ENCODE results near the gene OCRL. TPM values are rescaled to one million over a fixed set of nuclear protein-coding genes. Genes with fewer than 3 reads are reported as not detected.

Gene OCRL
- total RNA-seq, 1 donor from 2014 or later = 7.5 TPM

GRCh38 chrX:129593137-129593536 is 53.1 kb downstream of the OCRL start:
- intact Hi-C loops (cut with micrococcal nuclease) = no loop called here
- POLR2A ChIA-PET = no interaction called here

GRCh38 chrX:129594781-129595180 is 54.7 kb downstream of the OCRL start:
- ATAC-seq (ENCODE audit: low read depth) (no peak), DNase-seq (no peak)
- Mint-ChIP-seq H3K27me3 (no peaks in the 10 kb centered on the region), H3K4me3 (no peak overlapping the region), H3K27ac (no peak overlapping the region), H3K9me3 (no peaks in the 10 kb centered on the region), H3K36me3 (ENCODE audit: low read depth) (peaks cover 4% of the 10 kb centered on the region), H3K4me1 (no peaks in the 10 kb centered on the region)
- CTCF ChIA-PET = no interaction called here
- POLR2A ChIA-PET = no interaction called here
- TF ChIP-seq CTCF (IDR thresholded peaks at IDR 0.05) = no peak
- intact Hi-C loops (cut with micrococcal nuclease) = no loop called here

More at GRCh38 chrX:129593137-129593536, 53.1 kb downstream of the OCRL start:
- no peaks in the 10 kb centered on the region for H3K9me3 Mint-ChIP-seq
- H3K4me1 Mint-ChIP-seq = no peaks in the 10 kb centered on the region
- no peaks in the 10 kb centered on the region for H3K27me3 Mint-ChIP-seq
- H3K27ac Mint-ChIP-seq = no peak overlapping the region
- TF ChIP-seq CTCF (IDR thresholded peaks at IDR 0.05) = no peak
- peaks cover 8% of the 10 kb centered on the region for H3K36me3 Mint-ChIP-seq (ENCODE audit: low read depth)
- CTCF ChIA-PET = no interaction called here
- DNase-seq (no peak), ATAC-seq (ENCODE audit: low read depth) (no peak)
- H3K4me3 Mint-ChIP-seq = no peak overlapping the region

- no peak overlapping the region for H3K27ac Mint-ChIP-seq
- H3K4me3 Mint-ChIP-seq = no peak overlapping the region
- no peaks in the 10 kb centered on the region for H3K36me3 Mint-ChIP-seq (ENCODE audit: low read depth)
- DNase-seq (no peak), ATAC-seq (ENCODE audit: low read depth) (no peak)
- H3K4me1 Mint-ChIP-seq = no peaks in the 10 kb centered on the region
- no peaks in the 10 kb centered on the region for H3K27me3 Mint-ChIP-seq
- intact Hi-C loops (cut with micrococcal nuclease) = no loop called here
- ChIA-PET CTCF (no interaction called here), POLR2A (no interaction called here)
- no peak for TF ChIP-seq CTCF (IDR thresholded peaks at IDR 0.05)
- H3K9me3 Mint-ChIP-seq = no peaks in the 10 kb centered on the region
Observed at GRCh38 chrX:129596077-129596476, 56.0 kb downstream of the OCRL start.

GRCh38 chrX:129597905-129598304 is 57.8 kb downstream of the OCRL start:
- CTCF ChIA-PET = no interaction called here
- no peak for TF ChIP-seq CTCF (IDR thresholded peaks at IDR 0.05)

GRCh38 chrX:129599499-129599898 is 59.4 kb downstream of the OCRL start:
- intact Hi-C loops (cut with micrococcal nuclease) = no loop called here
- no peak overlapping the region for H3K4me3 Mint-ChIP-seq
- no peaks in the 10 kb centered on the region for H3K36me3 Mint-ChIP-seq (ENCODE audit: low read depth)
- H3K9me3 Mint-ChIP-seq = no peaks in the 10 kb centered on the region
- POLR2A ChIA-PET = no interaction called here
- H3K27me3 Mint-ChIP-seq = no peaks in the 10 kb centered on the region
- CTCF ChIA-PET = no interaction called here
- TF ChIP-seq CTCF (IDR thresholded peaks at IDR 0.05) = no peak
- DNase-seq = no peak
- peaks cover 8% of the 10 kb centered on the region for H3K4me1 Mint-ChIP-seq
- no peak overlapping the region for H3K27ac Mint-ChIP-seq
- ATAC-seq (ENCODE audit: low read depth) = no peak

More at GRCh38 chrX:129597905-129598304, 57.8 kb downstream of the OCRL start:
- Mint-ChIP-seq H3K36me3 (ENCODE audit: low read depth) (no peaks in the 10 kb centered on the region), H3K27me3 (no peaks in the 10 kb centered on the region), H3K9me3 (no peaks in the 10 kb centered on the region), H3K4me3 (no peak overlapping the region), H3K4me1 (no peaks in the 10 kb centered on the region), H3K27ac (no peak overlapping the region)
- intact Hi-C loops (cut with micrococcal nuclease) = no loop called here
- POLR2A ChIA-PET = no interaction called here
- no peak for ATAC-seq (ENCODE audit: low read depth)
- DNase-seq = no peak

Data from activated B cell treated with CpG ODN at 0.5 μM for 24 hours (primary cell).